Panc1 (cell line): ENCODE data around the gene RBMS3.

Source experiments
- CTCF ChIP-seq: fragments of 450-650 bp; IDR thresholded peaks from 2 replicates; pipeline ENCODE4 v1.5.1; 2017; ENCODE audit warnings: mild to moderate bottlenecking
- POLR2AphosphoS5 ChIP-seq: IDR thresholded peaks from 2 replicates; pipeline ENCODE4 v1.6.1; 2012; ENCODE audit warnings: mild to moderate bottlenecking, low read depth, low read length, moderate library complexity
- REST ChIP-seq, 2 experiments: IDR thresholded peaks; 2 replicates each; pipeline ENCODE4 v1.6.1; 2011 to 2012; ENCODE audit warnings: low read depth in 2 of 2, control low read depth in 1 of 2, low read length in 1 of 2, mild to moderate bottlenecking in 1 of 2, moderate library complexity in 1 of 2; ENCODE audit not compliant: insufficient read depth in 1 of 2
- SIN3A ChIP-seq: IDR thresholded peaks from 2 replicates; pipeline ENCODE4 v1.6.1; 2012; ENCODE audit warnings: low read depth, mild to moderate bottlenecking, low read length, moderate library complexity, borderline replicate concordance; ENCODE audit not compliant: insufficient read depth
- TCF7L2 ChIP-seq: IDR thresholded peaks from 2 replicates; pipeline ENCODE4 v1.6.1; 2011; ENCODE audit warnings: mild to moderate bottlenecking, low read depth, low read length, inconsistent platforms

GRCh38 chr3:30002797-30003196 is 721.9 kb downstream of the RBMS3 start:
- TF ChIP-seq CTCF, result no peak
- no peak for TF ChIP-seq POLR2AphosphoS5
- TF ChIP-seq TCF7L2, result no peak
- no peak for TF ChIP-seq REST (IDR thresholded peaks at IDR 0.05; ENCODE audit: insufficient read depth in 1 of 2, low read depth in 2 of 2, low read length in 1 of 2)
- no peak for TF ChIP-seq SIN3A
